ENCODE results near the gene OR1D5.
"Not testable (repeated sequence)": the region's sequence is repeated elsewhere in the genome, so short reads cannot be mapped to it uniquely, and the experiment has no call there.

OR1D5 gene

DNA sequence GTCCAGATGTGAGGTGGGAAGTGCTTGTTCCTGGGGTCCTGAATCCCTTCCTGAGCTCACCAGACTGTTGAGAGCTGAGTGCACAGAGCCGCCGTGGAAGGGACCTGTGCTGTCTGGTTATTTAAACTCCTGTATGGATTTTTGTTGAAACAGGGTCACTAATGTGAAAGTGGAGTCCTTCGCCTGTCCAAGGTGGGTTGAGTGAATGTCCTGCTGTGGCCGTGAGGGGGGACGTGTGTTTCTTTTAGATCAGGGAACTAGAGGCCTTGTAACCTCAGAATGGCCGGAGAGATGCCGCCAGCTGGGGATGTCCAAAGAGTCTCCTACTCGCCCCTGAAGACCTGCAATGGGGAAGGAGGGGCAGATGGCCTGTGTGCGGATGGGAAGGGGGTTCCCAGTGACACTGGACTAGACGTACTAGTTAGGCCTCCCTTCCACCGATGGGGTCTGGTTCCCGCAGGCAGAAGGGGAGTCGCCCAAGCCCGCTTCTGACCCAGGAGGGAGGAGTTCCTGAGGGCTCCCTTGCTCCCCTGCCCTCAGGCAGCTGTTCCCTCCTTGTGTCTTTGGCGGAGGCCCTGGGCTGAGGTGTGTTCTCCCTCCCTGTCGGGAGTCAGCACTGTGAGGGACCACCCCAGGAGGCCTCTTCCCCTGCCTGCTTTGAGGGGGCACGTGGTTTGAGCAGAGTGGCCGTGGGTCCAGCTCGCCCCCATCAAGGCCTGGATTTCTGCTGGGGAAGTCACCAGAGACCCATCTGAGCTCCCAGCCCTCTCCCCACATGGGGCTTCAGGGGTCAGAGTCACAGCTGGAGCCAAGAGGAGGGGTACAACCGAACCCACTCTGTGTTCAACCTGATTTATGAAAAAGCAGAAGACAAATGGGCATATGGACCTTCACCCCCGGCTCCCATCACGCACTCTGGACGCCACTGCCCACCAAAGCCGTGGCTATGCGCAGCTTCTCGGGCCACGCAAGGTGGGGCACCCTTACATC lies 30.9 kb downstream of the OR1D5 start:
- no peak for DNase-seq (ENCODE audit: low spot score)

DNA sequence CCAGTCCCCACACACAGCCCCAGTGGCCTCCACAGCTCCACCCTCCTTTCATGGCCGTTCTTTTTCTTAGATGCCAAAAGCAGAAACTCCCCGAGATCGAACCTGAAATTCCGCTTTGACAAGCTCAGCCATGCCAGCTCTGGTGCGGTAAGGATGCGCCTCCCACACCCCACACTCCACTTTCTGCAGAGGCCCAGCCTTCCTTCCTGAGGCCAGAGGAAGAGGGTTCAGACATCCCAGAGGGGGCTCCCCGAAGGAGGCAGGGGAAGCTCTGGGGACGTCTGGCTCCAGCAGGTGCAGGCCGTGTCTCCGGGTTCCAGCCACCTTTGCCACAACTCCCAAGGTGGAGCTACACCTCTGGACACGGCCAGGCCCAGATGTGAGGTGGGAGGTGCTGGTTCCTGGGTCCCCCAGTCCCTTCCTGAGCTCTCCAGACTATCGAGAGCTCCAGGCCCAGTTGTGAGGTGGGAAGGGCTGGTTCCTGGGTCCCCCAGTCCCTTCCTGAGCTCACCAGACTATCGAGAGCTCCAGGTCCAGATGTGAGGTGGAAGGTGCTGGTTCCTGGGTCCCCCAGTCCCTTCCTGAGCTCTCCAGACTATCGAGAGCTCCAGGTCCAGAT lies 32.4 kb downstream of the OR1D5 start:
- not testable (repeated sequence) for DNase-seq (ENCODE audit: low spot score)

DNA sequence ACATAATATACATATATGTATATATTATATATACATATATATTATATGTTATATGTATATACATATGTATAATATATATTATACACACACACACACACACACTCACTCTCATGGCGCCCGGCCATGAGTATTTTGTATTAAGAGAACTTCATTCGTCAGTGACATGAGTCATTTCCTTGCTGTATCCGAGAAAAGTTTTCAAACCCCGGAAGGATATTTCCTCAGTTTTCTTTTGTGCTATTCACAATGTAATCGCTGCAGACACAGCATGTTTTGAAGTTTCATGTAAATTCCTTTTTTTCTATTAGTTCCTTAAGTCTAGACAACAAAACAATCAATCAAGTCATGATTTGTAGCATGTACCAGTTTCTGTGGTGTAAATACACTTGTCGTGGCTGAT lies 33.3 kb downstream of the OR1D5 start:
- DNase-seq (ENCODE audit: low spot score): no peak

DNA sequence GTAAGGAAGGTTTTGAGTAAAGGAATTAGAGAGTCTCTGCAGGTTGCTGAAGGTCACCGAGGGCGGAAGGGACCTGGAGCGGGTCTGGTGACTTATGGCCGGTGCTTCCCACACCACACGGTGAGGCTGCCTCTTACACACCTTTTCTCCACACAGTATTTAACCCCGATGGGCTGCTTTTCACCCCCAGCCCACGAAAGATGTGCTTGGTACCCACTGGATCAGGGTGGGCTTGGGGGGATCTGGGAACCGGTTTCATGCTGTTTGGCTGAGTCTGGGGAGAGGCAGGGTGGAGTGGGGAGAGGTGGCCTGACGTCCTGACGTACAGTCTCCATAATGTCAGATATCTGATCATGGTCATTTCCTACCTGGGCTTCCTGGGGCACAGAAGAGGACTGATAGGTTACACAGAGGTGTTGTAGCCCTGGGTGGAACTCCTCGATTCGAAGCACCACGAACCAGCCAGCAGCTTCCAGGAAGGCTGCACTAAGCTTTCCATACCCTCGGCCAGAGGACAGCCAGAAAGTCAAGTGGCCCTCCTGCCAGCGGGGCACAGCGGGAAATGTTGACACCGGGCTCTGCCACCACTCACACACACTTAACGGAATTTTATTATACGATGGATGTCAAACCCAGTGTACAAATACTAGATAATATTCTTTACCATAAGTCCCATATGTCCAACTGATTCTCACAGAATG lies 34.0 kb downstream of the OR1D5 start:
- no peak for DNase-seq (ENCODE audit: low spot score)

DNA sequence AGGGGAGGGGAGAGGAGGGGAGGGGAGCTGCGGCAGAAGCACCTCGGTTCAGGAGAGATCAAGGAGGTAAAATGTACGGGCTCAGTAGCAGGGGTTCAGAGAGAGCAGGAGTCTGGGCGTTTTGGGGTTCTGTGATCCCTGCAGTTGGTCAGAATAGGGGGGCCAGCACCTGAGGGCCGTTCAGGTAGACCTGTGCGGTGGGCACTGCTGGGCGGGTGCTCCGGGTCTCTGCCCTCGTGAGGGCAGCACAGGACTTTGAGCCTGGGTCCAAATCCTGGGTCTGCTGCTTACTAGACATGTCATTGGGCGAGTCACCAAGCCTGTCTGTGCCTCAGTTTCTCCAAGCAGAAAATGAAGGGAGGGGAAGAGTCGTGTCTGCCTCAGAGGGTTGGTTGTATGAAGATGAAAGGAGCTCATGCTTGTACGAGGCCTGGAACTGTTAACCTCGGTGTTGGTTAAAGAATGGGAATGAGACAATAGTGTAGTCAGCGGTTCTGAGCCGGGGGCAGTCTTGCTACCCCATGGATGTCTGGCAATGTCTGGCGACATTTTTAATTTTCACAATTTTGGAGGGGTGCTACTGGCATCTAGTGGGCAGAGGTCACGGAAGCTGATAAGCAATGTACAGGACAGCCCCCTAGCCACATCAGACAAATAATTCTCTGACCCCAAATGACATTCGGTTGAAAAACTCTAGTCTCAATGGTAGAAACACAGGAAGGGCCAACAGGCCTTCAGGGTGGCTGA lies 35.4 kb downstream of the OR1D5 start:
- no peak for DNase-seq (ENCODE audit: low spot score)

DNA sequence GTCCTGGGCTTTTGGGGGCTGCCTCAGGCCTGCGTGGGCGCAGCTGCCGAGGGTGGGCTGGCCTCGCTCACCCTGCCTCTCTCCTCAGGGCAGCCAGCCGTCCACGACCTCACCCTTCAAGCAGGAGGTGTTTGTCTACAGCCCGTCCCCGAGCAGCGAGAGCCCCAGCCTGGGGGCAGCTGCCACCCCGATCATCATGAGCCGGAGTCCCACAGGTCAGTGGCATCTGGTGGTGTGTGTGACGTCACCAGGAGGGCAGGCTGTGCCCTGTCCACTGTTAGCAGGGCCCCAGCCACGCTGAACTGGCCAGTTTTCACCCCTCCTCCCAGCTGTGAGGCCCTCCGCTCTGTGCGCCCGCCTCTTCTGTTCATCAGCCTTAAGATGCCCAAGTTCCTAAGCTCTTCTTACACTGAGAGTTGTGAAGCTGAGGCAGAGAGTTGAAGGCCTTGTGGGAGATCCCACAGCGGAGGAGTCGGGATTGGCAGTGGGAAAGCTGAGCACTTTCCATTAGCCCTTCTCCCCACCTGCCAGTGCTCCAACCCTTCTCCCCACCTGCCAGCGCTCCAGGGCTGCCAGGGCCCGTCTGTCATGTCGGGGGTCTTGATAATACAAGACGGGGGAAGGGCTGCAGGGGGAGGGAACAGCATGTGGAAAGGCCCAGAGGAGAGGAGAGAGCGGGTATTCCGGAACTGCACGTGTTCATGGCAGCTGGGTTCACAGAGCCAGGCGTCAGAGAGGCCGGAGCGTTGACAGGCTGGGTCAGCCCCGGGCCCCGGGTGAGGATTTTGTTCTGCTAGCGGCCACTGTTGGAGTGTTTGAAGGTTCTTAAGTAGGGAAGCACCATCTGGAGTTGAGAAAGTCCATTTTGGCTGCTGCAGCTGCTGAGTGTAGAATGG lies 36.3 kb downstream of the OR1D5 start:
- DNase-seq (ENCODE audit: low spot score): no peak

DNA sequence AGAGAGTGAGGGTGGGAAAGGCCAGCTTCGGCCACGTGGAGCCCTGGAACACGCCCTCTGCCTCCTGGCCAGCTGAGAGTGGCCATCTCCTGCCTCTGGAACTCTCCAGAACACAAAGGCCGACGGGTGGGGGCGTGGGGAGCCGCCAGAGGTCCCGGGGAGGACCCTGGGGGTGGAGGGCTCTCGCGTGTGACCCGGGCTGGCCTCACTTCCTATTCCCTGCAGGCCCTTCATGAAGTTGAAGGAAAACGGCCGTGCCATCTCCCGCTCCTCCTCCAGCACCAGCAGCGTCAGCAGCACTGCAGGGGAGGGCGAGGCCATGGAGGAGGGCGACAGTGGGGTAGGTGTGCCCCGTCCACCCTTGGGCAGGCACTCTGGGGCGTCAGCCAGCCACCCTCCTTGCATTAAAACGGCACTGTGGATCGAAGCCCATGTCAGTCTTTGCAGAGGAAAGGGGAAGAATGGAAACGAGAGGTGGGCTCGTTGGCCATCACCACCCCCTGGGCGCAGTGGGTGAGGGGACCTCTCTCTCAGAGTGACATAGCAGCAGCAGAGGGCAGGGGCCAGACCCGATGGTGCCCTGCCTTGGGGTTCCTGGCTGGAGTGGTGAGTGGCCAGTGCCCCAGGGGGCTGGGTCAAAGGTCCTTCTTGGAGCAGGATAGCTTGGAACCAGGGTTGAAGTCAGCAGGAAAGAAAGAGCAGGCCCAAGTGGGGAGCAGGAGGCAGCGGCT lies 37.1 kb downstream of the OR1D5 start:
- no peak for DNase-seq (ENCODE audit: low spot score)

DNA sequence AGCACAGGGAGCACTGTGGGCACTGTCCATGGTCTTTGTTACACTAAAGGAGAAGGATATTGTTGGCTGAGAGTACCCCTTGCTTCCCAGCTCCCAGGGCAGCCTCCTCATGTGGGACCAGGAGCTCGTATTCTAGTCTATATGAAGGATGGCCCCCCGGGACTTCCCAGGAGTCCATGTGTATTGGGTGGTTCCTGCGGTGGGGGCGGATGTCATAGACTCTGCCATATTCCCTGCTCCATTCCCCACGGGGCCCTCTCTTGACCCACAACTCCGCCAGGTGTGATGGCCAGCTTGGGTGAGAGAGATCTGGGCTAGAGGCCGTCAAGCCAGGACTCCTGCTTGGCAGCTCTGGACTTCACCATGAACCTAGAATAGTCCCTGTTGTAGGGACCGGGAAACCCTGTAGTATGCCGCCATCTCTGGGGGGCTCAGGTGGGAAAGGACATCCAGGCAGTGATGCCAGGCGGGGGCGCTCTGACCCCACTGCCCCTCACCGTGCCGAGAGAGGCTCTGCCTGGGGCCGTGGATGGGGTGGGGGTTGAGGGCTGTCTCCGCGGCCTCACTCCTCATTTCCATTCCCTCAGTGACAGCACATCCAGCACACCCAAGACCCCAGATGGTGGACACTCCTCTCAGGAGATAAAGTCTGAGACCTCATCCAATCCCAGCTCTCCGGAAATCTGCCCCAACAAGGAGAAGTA lies 37.8 kb downstream of the OR1D5 start:
- no peak for DNase-seq (ENCODE audit: low spot score)

DNA sequence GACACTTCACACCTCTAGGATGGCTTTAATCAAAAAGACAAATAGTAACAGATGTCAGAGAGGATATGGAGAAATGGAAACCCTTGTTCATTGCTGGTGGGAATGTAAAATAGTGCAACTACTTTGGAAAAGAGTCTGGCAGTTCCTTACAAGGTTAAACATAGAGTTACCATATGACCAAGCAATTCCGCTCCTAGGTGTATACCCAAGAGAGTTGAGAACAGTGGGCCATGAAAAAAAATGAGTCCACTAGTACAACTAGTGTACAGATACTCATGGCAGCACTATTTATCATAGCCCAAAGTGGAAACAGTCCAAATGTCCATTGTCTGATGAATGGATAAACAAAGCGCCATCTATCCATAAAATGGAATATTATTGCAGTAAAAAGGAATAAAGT lies 39.1 kb downstream of the OR1D5 start:
- no peak for DNase-seq (ENCODE audit: low spot score)

DNA sequence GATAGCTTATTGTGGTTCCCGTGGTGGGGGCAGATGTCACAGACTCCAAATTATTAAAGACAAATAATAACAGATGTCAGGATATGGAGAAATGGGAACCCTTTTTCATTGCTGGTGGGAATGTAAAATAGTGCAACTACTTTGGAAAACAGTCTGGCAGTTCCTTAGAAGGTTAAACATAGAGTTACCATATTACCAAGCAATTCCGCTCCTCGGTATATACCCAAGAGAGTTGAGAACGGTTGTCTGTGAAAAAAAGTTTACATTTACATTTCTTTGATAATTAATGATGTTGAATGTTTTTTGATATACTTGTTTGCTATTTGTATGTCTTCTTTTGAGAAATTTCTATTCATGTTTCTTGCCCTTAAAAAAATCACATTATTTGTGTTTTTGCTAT lies 41.2 kb downstream of the OR1D5 start:
- DNase-seq (ENCODE audit: low spot score): no peak

DNA sequence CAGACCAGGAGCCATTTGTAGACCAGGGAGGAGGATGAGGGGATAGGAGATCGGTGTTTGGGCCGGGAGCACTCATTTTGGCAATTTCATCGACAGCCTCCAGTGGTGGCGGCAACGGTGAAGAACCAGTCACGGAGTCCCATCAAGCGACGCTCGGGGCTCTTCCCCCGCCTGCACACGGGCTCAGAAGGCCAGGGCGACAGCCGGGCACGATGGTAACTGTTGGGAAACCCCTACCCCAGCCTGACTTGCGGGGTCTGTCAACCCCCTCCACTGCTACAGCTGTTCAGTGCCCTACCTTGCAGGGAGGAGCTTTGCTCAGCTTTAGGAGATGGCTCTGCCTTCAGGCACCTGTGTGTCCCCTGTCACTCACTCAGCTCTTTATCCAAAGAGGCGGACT lies 43.0 kb downstream of the OR1D5 start:
- no peak for DNase-seq (ENCODE audit: low spot score)

DNA sequence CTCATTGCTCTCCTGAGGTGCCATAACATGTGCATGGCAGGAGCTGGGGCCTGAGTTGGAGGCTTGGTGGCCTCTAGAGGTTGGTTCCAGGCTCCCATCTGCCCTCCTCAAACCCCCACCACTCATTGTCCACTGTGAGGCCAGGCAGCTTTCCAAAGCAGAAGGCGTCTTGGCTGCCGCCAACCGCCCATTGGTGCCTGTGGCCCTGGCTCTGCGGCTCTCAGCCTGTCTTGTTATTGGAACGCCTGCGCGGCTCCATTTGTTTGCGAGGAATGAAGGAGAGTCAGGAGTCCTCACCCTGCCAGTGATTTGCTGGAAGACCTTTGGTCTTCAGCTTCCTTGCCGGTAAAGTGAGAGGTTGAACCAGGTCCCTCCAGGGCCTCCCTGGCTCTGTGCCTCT lies 43.6 kb downstream of the OR1D5 start:
- DNase-seq (ENCODE audit: low spot score): no peak

DNA sequence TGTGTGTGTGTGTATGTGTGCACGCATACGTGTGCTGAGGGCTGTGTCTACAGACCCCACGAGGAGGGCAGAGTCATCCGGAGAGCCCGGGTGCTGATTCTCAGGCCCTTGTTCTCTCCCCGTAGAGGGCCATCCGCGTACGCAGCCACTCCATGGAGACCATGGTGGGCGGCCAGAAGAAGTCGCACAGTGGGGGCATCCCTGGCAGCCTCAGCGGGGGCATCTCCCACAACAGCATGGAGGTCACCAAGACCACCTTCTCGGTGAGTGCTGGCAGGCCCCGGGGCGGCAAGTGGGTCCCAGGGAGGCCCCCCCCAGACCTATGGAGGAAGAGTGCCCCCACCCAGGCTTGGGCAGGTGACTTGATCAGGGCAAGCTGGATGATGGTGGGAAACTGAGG lies 45.5 kb downstream of the OR1D5 start:
- DNase-seq (ENCODE audit: low spot score): no peak

DNA sequence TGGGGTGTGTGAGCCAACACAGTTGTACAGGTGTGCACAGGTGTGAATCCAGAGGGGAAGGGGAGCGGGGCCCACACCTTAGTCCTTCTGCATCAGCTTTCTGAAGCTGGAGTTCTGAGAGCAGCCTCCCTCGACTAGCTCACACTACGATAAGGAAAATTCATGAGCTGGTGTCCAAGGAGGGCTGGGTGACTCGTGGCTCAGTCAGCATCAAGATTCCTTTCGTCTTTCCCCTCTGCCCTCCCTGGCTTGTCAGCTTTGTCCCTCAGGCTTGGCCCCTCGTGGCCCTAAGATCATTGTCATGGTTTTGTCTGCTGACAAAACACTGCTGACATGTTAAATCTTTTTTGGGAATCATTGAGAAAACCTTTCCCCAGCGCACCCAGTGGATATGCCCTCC lies 47.5 kb downstream of the OR1D5 start:
- no peak for DNase-seq (ENCODE audit: low spot score)

DNA sequence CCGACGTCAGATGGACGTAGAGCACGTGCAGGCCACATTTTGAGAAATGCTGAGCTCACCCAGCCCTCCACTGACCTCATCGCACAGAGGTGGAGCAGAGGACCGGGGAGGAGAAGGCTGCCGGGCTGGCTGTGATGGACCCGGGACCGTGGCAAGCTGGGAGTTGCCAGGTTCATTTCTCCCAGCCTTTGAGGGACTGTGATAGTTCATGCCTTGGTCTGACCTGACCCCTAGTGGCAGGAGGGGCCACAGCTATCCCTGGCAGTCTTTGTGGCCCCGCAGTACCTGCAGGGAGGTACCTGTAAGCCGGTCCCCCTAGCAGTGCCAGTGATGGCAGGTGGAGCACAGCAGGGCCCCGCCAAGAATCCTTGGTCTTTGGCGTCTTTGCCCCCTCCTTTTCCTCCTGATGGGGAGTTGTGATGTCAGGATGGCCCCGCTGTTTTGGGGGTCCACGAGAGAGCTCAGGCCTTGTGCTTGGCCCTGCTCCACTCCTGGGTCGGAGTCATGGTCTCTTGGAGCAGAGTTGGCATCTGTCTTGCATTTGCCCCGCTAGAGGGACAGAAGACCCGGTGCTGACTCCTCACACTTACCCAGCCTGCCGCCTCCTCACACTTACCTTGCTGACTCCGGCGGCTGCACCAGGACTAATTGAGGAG lies 50.4 kb downstream of the OR1D5 start:
- no peak for DNase-seq (ENCODE audit: low spot score)

Measured in left forelimb (tissue), 1 donor.